Purkinje cell (primary cell): Measurements from ENCODE around the gene GRIN2B. TPM values are rescaled to one million over a fixed set of nuclear protein-coding genes. Genes with fewer than 3 reads are reported as not detected.

Experiments
- polyA plus RNA-seq: library from polyadenylated mRNA; unstranded; fragments of >200 nt; fragmentation: Nextera tagmentation; gene quantifications from 2 replicates; pipeline ENCODE4 v1.2.1, GENCODE V29; 2014

The GRIN2B gene
- polyA plus RNA-seq, result 0.01 and 7.5 TPM in 2 replicates

GRCh38 chr12:13981296-13981962 is at the start of gene GRIN2B:
GRIN2B (minus strand) TSS chr12:13981602; CDS start chr12:13866208, 115,394 bp downstream.

